D721Med (cell line): ENCODE data around the gene NRXN3.

Experiments
- DNase-seq: peaks from one replicate; pipeline ENCODE4 v3.0.0; 2011; ENCODE audit warnings: low spot score; ENCODE audit not compliant: insufficient read length
- FAIRE-seq: peaks from 2 replicates; lab custom pipeline; 2011; peaks lifted over from hg19 to GRCh38; lab: Jason Lieb, UNC
- TF ChIP-seq, protein P1 (sequence below): IDR thresholded peaks from 2 replicates; pipeline ENCODE4 v1.5.1; 2012; ENCODE audit warnings: mild to moderate bottlenecking, control low read depth; ENCODE audit not compliant: insufficient read depth; ENCODE audit errors: missing control alignments

NRXN3 gene

DNA sequence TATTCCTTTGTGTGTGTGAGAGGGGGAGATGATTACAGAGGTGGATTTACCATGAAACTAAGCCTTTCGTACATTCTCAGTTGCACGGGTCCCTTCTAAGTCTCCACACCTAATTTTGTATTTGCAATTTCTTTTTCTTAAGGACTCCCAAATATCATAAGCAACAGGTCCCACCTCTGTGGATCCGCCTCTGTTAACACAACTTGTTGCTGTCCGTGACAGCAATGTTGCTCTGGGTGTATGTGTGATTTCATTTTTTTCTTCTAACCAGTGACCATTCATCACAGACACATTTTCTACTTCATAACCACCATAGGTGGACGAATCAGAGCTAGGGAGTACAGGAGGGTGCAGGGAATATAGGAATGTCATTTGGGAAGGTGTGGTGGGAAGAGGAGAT lies 81.1 kb downstream of the NRXN3 start:
- DNase-seq (no peak), FAIRE-seq (no peak)
- TF ChIP-seq, protein P1, sequence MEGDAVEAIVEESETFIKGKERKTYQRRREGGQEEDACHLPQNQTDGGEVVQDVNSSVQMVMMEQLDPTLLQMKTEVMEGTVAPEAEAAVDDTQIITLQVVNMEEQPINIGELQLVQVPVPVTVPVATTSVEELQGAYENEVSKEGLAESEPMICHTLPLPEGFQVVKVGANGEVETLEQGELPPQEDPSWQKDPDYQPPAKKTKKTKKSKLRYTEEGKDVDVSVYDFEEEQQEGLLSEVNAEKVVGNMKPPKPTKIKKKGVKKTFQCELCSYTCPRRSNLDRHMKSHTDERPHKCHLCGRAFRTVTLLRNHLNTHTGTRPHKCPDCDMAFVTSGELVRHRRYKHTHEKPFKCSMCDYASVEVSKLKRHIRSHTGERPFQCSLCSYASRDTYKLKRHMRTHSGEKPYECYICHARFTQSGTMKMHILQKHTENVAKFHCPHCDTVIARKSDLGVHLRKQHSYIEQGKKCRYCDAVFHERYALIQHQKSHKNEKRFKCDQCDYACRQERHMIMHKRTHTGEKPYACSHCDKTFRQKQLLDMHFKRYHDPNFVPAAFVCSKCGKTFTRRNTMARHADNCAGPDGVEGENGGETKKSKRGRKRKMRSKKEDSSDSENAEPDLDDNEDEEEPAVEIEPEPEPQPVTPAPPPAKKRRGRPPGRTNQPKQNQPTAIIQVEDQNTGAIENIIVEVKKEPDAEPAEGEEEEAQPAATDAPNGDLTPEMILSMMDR: no peak

DNA sequence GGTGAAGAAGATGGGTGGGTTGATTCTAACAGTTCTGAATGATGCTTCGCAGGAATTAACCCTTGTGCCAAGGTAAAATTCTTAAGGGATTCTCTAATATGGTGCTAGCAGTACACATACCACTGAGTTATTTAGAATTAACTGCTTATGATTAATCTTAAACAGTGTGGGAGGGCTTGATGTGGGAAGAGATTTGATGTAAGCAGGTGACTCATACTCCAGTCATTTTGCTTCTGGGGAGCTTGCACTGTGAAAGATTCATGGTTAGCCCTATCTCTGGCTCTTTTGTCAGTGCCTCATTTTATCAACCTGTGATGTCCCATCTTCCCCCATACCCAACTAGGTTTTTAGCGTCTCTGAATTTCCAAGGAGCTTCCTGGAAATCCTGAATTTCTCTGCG lies 83.8 kb downstream of the NRXN3 start:
- FAIRE-seq: no peak
- no peak for DNase-seq
- TF ChIP-seq, protein P1: no peak

- DNase-seq: no peak
- TF ChIP-seq, protein P1: no peak
- FAIRE-seq: no peak
Measured at GRCh38 chr14:78254911-78255461, 84.8 kb downstream of the NRXN3 start.

- no peak for DNase-seq
- FAIRE-seq: no peak
- TF ChIP-seq, protein P1: no peak
Measured at GRCh38 chr14:78259831-78260230, 89.7 kb downstream of the NRXN3 start.

GRCh38 chr14:78278464-78279250 lies 108.5 kb downstream of the NRXN3 start:
- TF ChIP-seq, protein P1: no peak
- no peak for DNase-seq
- FAIRE-seq: no peak

- no peak for DNase-seq
- TF ChIP-seq, protein P1: no peak
- no peak for FAIRE-seq
Measured at GRCh38 chr14:78282437-78282836, 112.3 kb downstream of the NRXN3 start.

GRCh38 chr14:78286210-78286609 lies 116.0 kb downstream of the NRXN3 start:
- no peak for FAIRE-seq
- no peak for DNase-seq
- TF ChIP-seq, protein P1: no peak
